ENCODE measurements around the gene PLCZ1. TPM values are rescaled to one million over a fixed set of nuclear protein-coding genes. Genes with fewer than 3 reads are reported as not detected.
"Not testable (repeated sequence)": the region's sequence is repeated elsewhere in the genome, so short reads cannot be mapped to it uniquely, and the experiment has no call there.

Gene PLCZ1
- total RNA-seq, 4 donors from 2014 or later = not detected

GRCh38 chr12:18703321-18703720 is 34.5 kb downstream of the PLCZ1 start:
- H3K27ac ChIP-seq = no peak overlapping the region
- DNase-seq (ENCODE audit: low spot score in 2 of 2) = no peak
- no peak overlapping the region for H3K4me3 ChIP-seq
- 23 to 39% methylated on average over 2 of the region's 2 CpGs for WGBS, 2 donors
- no peaks in the 10 kb centered on the region for H3K4me1 ChIP-seq
- no peaks in the 10 kb centered on the region for H3K9me3 ChIP-seq
- no peaks in the 10 kb centered on the region for H3K27me3 ChIP-seq
- no peaks in the 10 kb centered on the region for H3K36me3 ChIP-seq
- TF ChIP-seq CTCF (IDR thresholded peaks at IDR 0.05) = no peak
- no peak for TF ChIP-seq POLR2A (IDR thresholded peaks at IDR 0.05)
- TF ChIP-seq EP300 (IDR thresholded peaks at IDR 0.05) = no peak

GRCh38 chr12:18700271-18700670 is 37.5 kb downstream of the PLCZ1 start:
- TF ChIP-seq CTCF (IDR thresholded peaks at IDR 0.05) (no peak), EP300 (IDR thresholded peaks at IDR 0.05) (peak in 1 of 2 donors; percentile 19), POLR2A (IDR thresholded peaks at IDR 0.05) (no peak)
- Histone ChIP-seq H3K9me3 (no peaks in the 10 kb centered on the region), H3K4me1 (no peaks in the 10 kb centered on the region), H3K36me3 (no peaks in the 10 kb centered on the region), H3K27ac (no peak overlapping the region), H3K27me3 (no peaks in the 10 kb centered on the region), H3K4me3 (no peak overlapping the region)
- 61 to 68% methylated on average over 3 of the region's 3 CpGs for WGBS, 2 donors
- DNase-seq (ENCODE audit: low spot score in 2 of 2) = no peak

- H3K9me3 ChIP-seq = no peaks in the 10 kb centered on the region
- H3K27me3 ChIP-seq = no peaks in the 10 kb centered on the region
- H3K4me3 ChIP-seq = no peak overlapping the region
- H3K4me1 ChIP-seq = no peaks in the 10 kb centered on the region
- no peak for TF ChIP-seq POLR2A (IDR thresholded peaks at IDR 0.05)
- TF ChIP-seq CTCF (IDR thresholded peaks at IDR 0.05) = no peak
- no peak for TF ChIP-seq EP300 (IDR thresholded peaks at IDR 0.05)
- no peak overlapping the region for H3K27ac ChIP-seq
- no peaks in the 10 kb centered on the region for H3K36me3 ChIP-seq
- DNase-seq (ENCODE audit: low spot score in 2 of 2) = no peak
Measured at GRCh38 chr12:18696971-18697602, 40.7 kb downstream of the PLCZ1 start.

GRCh38 chr12:18693986-18694385 is 43.8 kb downstream of the PLCZ1 start:
- not testable (repeated sequence) for DNase-seq (ENCODE audit: low spot score in 2 of 2); H3K27me3 ChIP-seq; H3K27ac ChIP-seq; H3K4me1 ChIP-seq; H3K9me3 ChIP-seq; H3K4me3 ChIP-seq; H3K36me3 ChIP-seq
- WGBS, 2 donors = 72 to 74% methylated on average over 5 of the region's 5 CpGs

- no peak overlapping the region for H3K4me3 ChIP-seq
- no peak for DNase-seq (ENCODE audit: low spot score in 2 of 2)
- no peaks in the 10 kb centered on the region for H3K27me3 ChIP-seq
- H3K4me1 ChIP-seq = no peaks in the 10 kb centered on the region
- H3K9me3 ChIP-seq = no peaks in the 10 kb centered on the region
- WGBS, 2 donors = 94% methylated on average over 4 of the region's 4 CpGs
- H3K27ac ChIP-seq = no peak overlapping the region
- TF ChIP-seq CTCF (IDR thresholded peaks at IDR 0.05) (no peak), EP300 (IDR thresholded peaks at IDR 0.05) (no peak), POLR2A (IDR thresholded peaks at IDR 0.05) (no peak)
- no peaks in the 10 kb centered on the region for H3K36me3 ChIP-seq
Measured at GRCh38 chr12:18690653-18691052, 47.2 kb downstream of the PLCZ1 start.

- TF ChIP-seq CTCF (IDR thresholded peaks at IDR 0.05) = no peak
- no peak for TF ChIP-seq POLR2A (IDR thresholded peaks at IDR 0.05)
- TF ChIP-seq EP300 (IDR thresholded peaks at IDR 0.05) = no peak
- 60 to 64% methylated on average over 3 of the region's 3 CpGs for WGBS, 2 donors
- H3K27me3 ChIP-seq = no peaks in the 10 kb centered on the region
- no peak overlapping the region for H3K27ac ChIP-seq
- DNase-seq (ENCODE audit: low spot score in 2 of 2) = no peak
- no peaks in the 10 kb centered on the region for H3K4me1 ChIP-seq
- no peaks in the 10 kb centered on the region for H3K36me3 ChIP-seq
- H3K9me3 ChIP-seq = no peaks in the 10 kb centered on the region
- no peak overlapping the region for H3K4me3 ChIP-seq
Measured at GRCh38 chr12:18689771-18690170, 48.0 kb downstream of the PLCZ1 start.
